Astrocyte (in vitro differentiated cells and primary cell): Measurements from ENCODE around the gene PYGM.

Source experiments
- CTCF ChIP-seq: IDR thresholded peaks from 2 replicates; pipeline ENCODE4 v1.5.1; 2011; ENCODE audit warnings: low read depth, mild to moderate bottlenecking, inconsistent platforms, low read length, moderate library complexity; ENCODE audit not compliant: insufficient read depth
- EZH2 ChIP-seq: IDR thresholded peaks from 2 replicates; pipeline ENCODE4 v1.6.1; 2012; ENCODE audit warnings: mild to moderate bottlenecking, low read length, inconsistent platforms; ENCODE audit not compliant: insufficient read depth

- TF ChIP-seq CTCF (no peak), EZH2 (no peak)
Observed at GRCh38 chr11:64726867-64727530, 32.8 kb downstream of the PYGM start.
